GM12864 (cell line): Measurements from ENCODE around the gene ATP1B3.

Source experiments
- DNase-seq: peaks from one replicate; pipeline ENCODE4 v3.0.0-alpha.2; 2011; ENCODE audit warnings: low read depth
- H3K4me3 ChIP-seq: 2 replicates; pipeline ENCODE4 v1.5.1; 2011; ENCODE audit warnings: mild to moderate bottlenecking, low read depth, low read length, control low read depth
- TF ChIP-seq, protein P1 (sequence below): IDR thresholded peaks from 2 replicates; pipeline ENCODE4 v1.5.1; 2011; ENCODE audit warnings: low read depth, mild to moderate bottlenecking, moderate library complexity, low read length, control low read depth, inconsistent platforms; ENCODE audit errors: missing control alignments

Gene ATP1B3

GRCh38 chr3:141933421-141934300, 57.2 kb downstream of the ATP1B3 start:
- DNase-seq, result no peak
- TF ChIP-seq, protein P1, sequence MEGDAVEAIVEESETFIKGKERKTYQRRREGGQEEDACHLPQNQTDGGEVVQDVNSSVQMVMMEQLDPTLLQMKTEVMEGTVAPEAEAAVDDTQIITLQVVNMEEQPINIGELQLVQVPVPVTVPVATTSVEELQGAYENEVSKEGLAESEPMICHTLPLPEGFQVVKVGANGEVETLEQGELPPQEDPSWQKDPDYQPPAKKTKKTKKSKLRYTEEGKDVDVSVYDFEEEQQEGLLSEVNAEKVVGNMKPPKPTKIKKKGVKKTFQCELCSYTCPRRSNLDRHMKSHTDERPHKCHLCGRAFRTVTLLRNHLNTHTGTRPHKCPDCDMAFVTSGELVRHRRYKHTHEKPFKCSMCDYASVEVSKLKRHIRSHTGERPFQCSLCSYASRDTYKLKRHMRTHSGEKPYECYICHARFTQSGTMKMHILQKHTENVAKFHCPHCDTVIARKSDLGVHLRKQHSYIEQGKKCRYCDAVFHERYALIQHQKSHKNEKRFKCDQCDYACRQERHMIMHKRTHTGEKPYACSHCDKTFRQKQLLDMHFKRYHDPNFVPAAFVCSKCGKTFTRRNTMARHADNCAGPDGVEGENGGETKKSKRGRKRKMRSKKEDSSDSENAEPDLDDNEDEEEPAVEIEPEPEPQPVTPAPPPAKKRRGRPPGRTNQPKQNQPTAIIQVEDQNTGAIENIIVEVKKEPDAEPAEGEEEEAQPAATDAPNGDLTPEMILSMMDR, result no peak
- no peak overlapping the region for H3K4me3 ChIP-seq

- DNase-seq, result no peak
- H3K4me3 ChIP-seq, result no peak overlapping the region
- TF ChIP-seq, protein P1, result no peak
These were observed 57.9 kb downstream of the ATP1B3 start for GRCh38 chr3:141934354-141934753.

GRCh38 chr3:141938011-141938500, 61.6 kb downstream of the ATP1B3 start:
- no peak for DNase-seq
- H3K4me3 ChIP-seq, result no peak overlapping the region
- TF ChIP-seq, protein P1, result no peak

- TF ChIP-seq, protein P1, result no peak
- no peak for DNase-seq
- no peak overlapping the region for H3K4me3 ChIP-seq
These were observed 63.3 kb downstream of the ATP1B3 start for GRCh38 chr3:141939759-141940158.

DNA sequence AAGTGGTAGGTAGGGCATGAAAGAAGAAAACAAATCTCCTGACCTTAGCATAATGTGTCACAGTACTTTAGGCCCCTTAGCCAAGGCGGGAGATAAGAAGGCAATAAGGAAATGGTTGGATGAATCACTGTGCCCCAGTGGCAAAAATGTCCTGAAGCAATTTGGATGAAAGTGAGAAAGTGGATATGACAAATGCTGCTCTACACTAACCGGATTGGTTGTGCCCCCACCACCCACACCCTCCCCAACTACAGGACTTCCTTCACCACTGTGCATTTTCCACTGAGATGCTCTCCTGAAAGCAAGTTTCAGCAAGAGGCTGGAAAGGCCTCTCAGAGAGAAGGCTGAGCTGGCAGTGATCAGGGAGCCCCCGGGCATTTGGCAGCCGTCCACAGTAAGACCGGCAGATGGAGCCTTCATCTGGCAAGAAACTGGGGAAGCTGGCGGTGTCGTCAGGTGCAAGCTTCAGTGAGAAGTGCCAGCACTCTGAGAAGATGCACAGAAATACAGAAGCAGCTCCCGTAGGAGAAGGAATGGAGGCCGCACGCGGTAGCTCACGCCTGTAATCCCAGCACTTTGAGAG, 63.8 kb downstream of the ATP1B3 start:
- no peak overlapping the region for H3K4me3 ChIP-seq
- TF ChIP-seq, protein P1, result no peak
- no peak for DNase-seq

GRCh38 chr3:141941093-141941492, 64.7 kb downstream of the ATP1B3 start:
- no peak overlapping the region for H3K4me3 ChIP-seq
- TF ChIP-seq, protein P1, result no peak
- no peak for DNase-seq
